Trophoblast cell (in vitro differentiated cells and primary cell): ENCODE results near the gene ADGRG3.

ENCODE experiments used
- DNase-seq, 2 donors: peaks; one replicate each; pipeline ENCODE4 v3.0.0-alpha.2; 2016
- H2AFZ ChIP-seq: 2 replicates; pipeline ENCODE4 v1.6.1; 2013; ENCODE audit warnings: low read length, moderate library complexity, mild to moderate bottlenecking; ENCODE audit not compliant: insufficient read depth, poor library complexity
- H2AK5ac ChIP-seq: 2 replicates; pipeline ENCODE4 v1.6.1; 2013; ENCODE audit warnings: mild to moderate bottlenecking, low read length
- H2BK120ac ChIP-seq: 2 replicates; pipeline ENCODE4 v1.6.1; 2013; ENCODE audit warnings: low read length, mild to moderate bottlenecking, moderate library complexity; ENCODE audit not compliant: insufficient read depth, poor library complexity
- H2BK12ac ChIP-seq: 2 replicates; pipeline ENCODE4 v1.6.1; 2013; ENCODE audit warnings: mild to moderate bottlenecking, low read length, moderate library complexity
- H2BK5ac ChIP-seq: 2 replicates; pipeline ENCODE4 v1.6.1; 2013; ENCODE audit warnings: low read length, low read depth, moderate library complexity, mild to moderate bottlenecking; ENCODE audit not compliant: poor library complexity
- H3K14ac ChIP-seq: 2 replicates; pipeline ENCODE4 v1.6.1; 2013; ENCODE audit warnings: mild to moderate bottlenecking, low read length
- H3K18ac ChIP-seq: 2 replicates; pipeline ENCODE4 v1.6.1; 2013; ENCODE audit warnings: mild to moderate bottlenecking, low read length
- H3K23ac ChIP-seq: 2 replicates; pipeline ENCODE4 v1.6.1; 2013; ENCODE audit warnings: low read length
- H3K27ac ChIP-seq: 2 replicates; pipeline ENCODE4 v1.5.1; 2013; ENCODE audit warnings: low read depth, mild to moderate bottlenecking, inconsistent platforms, low read length, moderate library complexity
- H3K27me3 ChIP-seq: 2 replicates; pipeline ENCODE4 v1.6.1; 2013; ENCODE audit warnings: inconsistent platforms, mild to moderate bottlenecking, low read length, moderate library complexity; ENCODE audit not compliant: insufficient read depth
- H3K36me3 ChIP-seq, 2 experiments: 1 replicate in 1 of 2; 2 replicates in 1 of 2; pipeline ENCODE4 v1.6.1; 2013; ENCODE audit warnings: low read length in 2 of 2, mild to moderate bottlenecking in 2 of 2, moderate library complexity in 1 of 2; ENCODE audit not compliant: insufficient read depth in 2 of 2, control insufficient read depth in 1 of 2
- H3K4ac ChIP-seq: 2 replicates; pipeline ENCODE4 v1.6.1; 2013; ENCODE audit warnings: low read depth, mild to moderate bottlenecking, low read length, moderate library complexity
- H3K4me1 ChIP-seq, 2 experiments: 1 replicate in 1 of 2; 2 replicates in 1 of 2; pipeline ENCODE4 v1.6.1; 2013; ENCODE audit warnings: low read length in 2 of 2, mild to moderate bottlenecking in 2 of 2, moderate library complexity in 1 of 2; ENCODE audit not compliant: insufficient read depth in 2 of 2, control insufficient read depth in 1 of 2
- H3K4me2 ChIP-seq: 2 replicates; pipeline ENCODE4 v1.6.1; 2013; ENCODE audit warnings: inconsistent platforms, mild to moderate bottlenecking, low read length, moderate library complexity
- H3K4me3 ChIP-seq: 2 replicates; pipeline ENCODE4 v1.5.1; 2013; ENCODE audit warnings: mild to moderate bottlenecking, low read depth, low read length, inconsistent platforms
- H3K79me1 ChIP-seq: one replicate; pipeline ENCODE4 v1.6.1; 2013; ENCODE audit warnings: low read length
- H3K79me2 ChIP-seq: 2 replicates; pipeline ENCODE4 v1.6.1; 2013; ENCODE audit warnings: low read length, mild to moderate bottlenecking; ENCODE audit not compliant: control insufficient read depth, insufficient read depth, poor library complexity
- H3K9ac ChIP-seq: 2 replicates; pipeline ENCODE4 v1.6.1; 2013; ENCODE audit warnings: mild to moderate bottlenecking, low read length
- H3K9me3 ChIP-seq: 2 replicates; pipeline ENCODE4 v1.6.1; 2013; ENCODE audit warnings: low read depth, mild to moderate bottlenecking, control low read depth, inconsistent platforms, low read length; ENCODE audit not compliant: insufficient read depth
- H4K12ac ChIP-seq: 2 replicates; pipeline ENCODE4 v1.6.1; 2013; ENCODE audit warnings: low read depth, mild to moderate bottlenecking, low read length, moderate library complexity
- H4K8ac ChIP-seq: 2 replicates; pipeline ENCODE4 v1.6.1; 2013; ENCODE audit warnings: low read depth, mild to moderate bottlenecking, low read length, moderate library complexity
- H4K91ac ChIP-seq: one replicate; pipeline ENCODE4 v1.6.1; 2013; ENCODE audit warnings: low read depth, mild to moderate bottlenecking, low read length, moderate library complexity
- WGBS: extraction: QIAGEN DNeasy Blood & Tissue Kit; methylation state at CpG from one replicate; pipeline ENCODE4 v1.1.7; 2013; ENCODE audit warnings: missing lambda C conversion rate; ENCODE audit not compliant: insufficient read length, insufficient coverage; ENCODE audit errors: extremely low coverage; 5-methylcytosine and 5-hydroxymethylcytosine counted together

The ADGRG3 gene

DNA sequence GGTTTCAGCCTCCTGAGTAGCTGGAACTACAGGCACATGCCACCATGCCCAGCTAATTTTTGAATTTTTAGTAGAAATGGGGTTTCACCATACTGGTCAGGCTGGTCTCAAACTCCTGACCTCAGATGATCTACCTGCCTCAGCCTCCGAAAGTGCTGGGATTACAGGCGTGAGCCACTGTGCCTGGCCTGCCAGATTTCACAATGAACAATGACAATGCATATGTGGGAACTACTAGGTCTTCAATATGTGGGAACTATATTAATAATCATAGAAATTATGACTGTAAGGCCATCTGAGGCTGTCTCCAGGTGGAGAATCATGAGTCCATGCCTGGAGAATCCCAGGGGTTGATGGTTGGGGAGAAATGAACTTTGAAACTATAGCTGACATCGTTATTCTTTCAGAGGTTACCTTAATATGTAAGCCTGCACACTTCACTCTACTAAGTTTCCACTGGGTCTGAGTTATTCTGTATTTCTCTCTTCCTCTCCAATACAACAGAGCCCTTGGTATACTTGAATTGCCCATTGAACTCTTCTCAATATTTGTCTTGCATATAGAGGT, 19.3 kb downstream of the ADGRG3 start:
- H3K4me3 ChIP-seq = no peak overlapping the region
- H3K79me1 ChIP-seq = no peaks in the 10 kb centered on the region
- H2BK12ac ChIP-seq = no peak overlapping the region
- no peak overlapping the region for H4K91ac ChIP-seq
- H3K4me1 ChIP-seq = peaks cover 3 to 8% of the 10 kb centered on the region in 2 experiments
- peaks cover 2% of the 10 kb centered on the region for H3K9me3 ChIP-seq
- no peak overlapping the region for H4K12ac ChIP-seq
- H2BK5ac ChIP-seq = no peak overlapping the region
- H2BK120ac ChIP-seq = no peak overlapping the region
- no peaks in the 10 kb centered on the region for H3K27me3 ChIP-seq
- H3K14ac ChIP-seq = no peak overlapping the region
- no peak overlapping the region for H3K4me2 ChIP-seq
- no peak overlapping the region for H3K9ac ChIP-seq
- no peak overlapping the region for H3K4ac ChIP-seq
- no peaks in the 10 kb centered on the region for H3K36me3 ChIP-seq
- no CpG with 5 or more reads among the region's 3 CpGs for WGBS
- H3K23ac ChIP-seq = no peak overlapping the region
- H3K18ac ChIP-seq = no peak overlapping the region
- no peak overlapping the region for H2AFZ ChIP-seq
- no peak overlapping the region for H4K8ac ChIP-seq
- no peak for DNase-seq
- no peaks in the 10 kb centered on the region for H3K79me2 ChIP-seq
- H3K27ac ChIP-seq = no peak overlapping the region
- H2AK5ac ChIP-seq = no peak overlapping the region

- H3K27me3 ChIP-seq = no peaks in the 10 kb centered on the region
- no peak overlapping the region for H3K14ac ChIP-seq
- peaks cover 3 to 8% of the 10 kb centered on the region in 2 experiments for H3K4me1 ChIP-seq
- no peak overlapping the region for H3K18ac ChIP-seq
- no peak for DNase-seq
- no peaks in the 10 kb centered on the region for H3K36me3 ChIP-seq
- no peak overlapping the region for H2AFZ ChIP-seq
- no peak overlapping the region for H2BK5ac ChIP-seq
- H2BK120ac ChIP-seq = no peak overlapping the region
- H4K8ac ChIP-seq = no peak overlapping the region
- H4K91ac ChIP-seq = no peak overlapping the region
- H2BK12ac ChIP-seq = no peak overlapping the region
- H3K79me1 ChIP-seq = no peaks in the 10 kb centered on the region
- no CpG with 5 or more reads among the region's 4 CpGs for WGBS
- no peaks in the 10 kb centered on the region for H3K79me2 ChIP-seq
- no peak overlapping the region for H3K9ac ChIP-seq
- H3K27ac ChIP-seq = no peak overlapping the region
- H3K23ac ChIP-seq = no peak overlapping the region
- no peak overlapping the region for H3K4me3 ChIP-seq
- no peak overlapping the region for H3K4me2 ChIP-seq
- peaks cover 2% of the 10 kb centered on the region for H3K9me3 ChIP-seq
- no peak overlapping the region for H3K4ac ChIP-seq
- no peak overlapping the region for H2AK5ac ChIP-seq
- H4K12ac ChIP-seq = no peak overlapping the region
Measured at GRCh38 chr16:57688487-57688986, 20.4 kb downstream of the ADGRG3 start.

- Histone ChIP-seq H3K4me1 (peaks cover 3 to 8% of the 10 kb centered on the region in 2 experiments), H4K12ac (no peak overlapping the region), H3K9me3 (peaks cover 3% of the 10 kb centered on the region), H3K36me3 (no peaks in the 10 kb centered on the region), H3K79me2 (no peaks in the 10 kb centered on the region), H3K23ac (no peak overlapping the region), H2BK120ac (no peak overlapping the region), H3K27me3 (no peaks in the 10 kb centered on the region), H2AFZ (no peak overlapping the region), H3K79me1 (no peaks in the 10 kb centered on the region), H3K27ac (no peak overlapping the region), H3K18ac (no peak overlapping the region), H3K4me2 (no peak overlapping the region), H2BK5ac (no peak overlapping the region), H4K91ac (no peak overlapping the region), H2BK12ac (no peak overlapping the region), H2AK5ac (no peak overlapping the region), H4K8ac (no peak overlapping the region), H3K4me3 (no peak overlapping the region), H3K4ac (no peak overlapping the region), H3K14ac (no peak overlapping the region), H3K9ac (no peak overlapping the region)
- DNase-seq = no peak
- WGBS = no CpG with 5 or more reads among the region's 15 CpGs
Measured at GRCh38 chr16:57688987-57689761, 21.1 kb downstream of the ADGRG3 start.

GRCh38 chr16:57689762-57690558, 21.9 kb downstream of the ADGRG3 start:
- Histone ChIP-seq H3K4me2 (no peak overlapping the region), H4K12ac (no peak overlapping the region), H3K14ac (no peak overlapping the region), H3K4me3 (no peak overlapping the region), H4K8ac (no peak overlapping the region), H3K9ac (no peak overlapping the region), H2AK5ac (no peak overlapping the region), H3K36me3 (no peaks in the 10 kb centered on the region), H2BK12ac (no peak overlapping the region), H3K27me3 (no peaks in the 10 kb centered on the region), H3K79me2 (no peaks in the 10 kb centered on the region), H2BK120ac (no peak overlapping the region), H2AFZ (no peak overlapping the region), H3K27ac (no peak overlapping the region), H4K91ac (no peak overlapping the region), H3K4me1 (peaks cover 3 to 8% of the 10 kb centered on the region in 2 experiments), H3K4ac (no peak overlapping the region), H3K18ac (no peak overlapping the region), H3K23ac (no peak overlapping the region), H2BK5ac (no peak overlapping the region), H3K79me1 (no peaks in the 10 kb centered on the region), H3K9me3 (peaks cover 3% of the 10 kb centered on the region)
- WGBS = no CpG with 5 or more reads among the region's 13 CpGs
- peak; percentile 70 to 72 for DNase-seq
